H9 (cell line): ENCODE data around the gene ZNF474. TPM values are rescaled to one million over a fixed set of nuclear protein-coding genes. Genes with fewer than 3 reads are reported as not detected.

Experiments used
- DNase-seq: peaks from one replicate; pipeline ENCODE4 v3.0.0-alpha.2; 2017
- H2AFZ ChIP-seq: one replicate; pipeline ENCODE4 v1.6.1; 2013; ENCODE audit warnings: mild to moderate bottlenecking, low read length, control low read depth, moderate library complexity
- H2AK5ac ChIP-seq: 2 replicates; pipeline ENCODE4 v1.6.1; 2013; ENCODE audit warnings: low read length, control low read depth, mixed read lengths; ENCODE audit not compliant: insufficient read length
- H2BK120ac ChIP-seq: one replicate; pipeline ENCODE4 v1.6.1; 2013; ENCODE audit warnings: low read depth, mild to moderate bottlenecking, low read length, control low read depth, inconsistent platforms; ENCODE audit not compliant: poor library complexity, severe bottlenecking
- H2BK12ac ChIP-seq: 2 replicates; pipeline ENCODE4 v1.6.1; 2013; ENCODE audit warnings: low read length, control low read depth, mixed read lengths, low read depth; ENCODE audit not compliant: insufficient read length
- H2BK15ac ChIP-seq: 2 replicates; pipeline ENCODE4 v1.6.1; 2013; ENCODE audit warnings: low read depth, low read length, control low read depth
- H2BK20ac ChIP-seq: one replicate; pipeline ENCODE4 v1.6.1; 2013; ENCODE audit warnings: low read depth, mild to moderate bottlenecking, low read length, control low read depth, inconsistent platforms; ENCODE audit not compliant: poor library complexity, severe bottlenecking
- H2BK5ac ChIP-seq: 2 replicates; pipeline ENCODE4 v1.6.1; 2013; ENCODE audit warnings: low read length, control low read depth, mixed read lengths; ENCODE audit not compliant: insufficient read length
- H3K14ac ChIP-seq: 2 replicates; pipeline ENCODE4 v1.6.1; 2013; ENCODE audit warnings: low read length, control low read depth; ENCODE audit not compliant: insufficient read depth
- H3K18ac ChIP-seq: 2 replicates; pipeline ENCODE4 v1.6.1; 2013; ENCODE audit warnings: low read depth, mild to moderate bottlenecking, mixed read lengths, low read length, control low read depth; ENCODE audit not compliant: insufficient read length
- H3K23ac ChIP-seq: 2 replicates; pipeline ENCODE4 v1.6.1; 2013; ENCODE audit warnings: low read length, control low read depth, mixed read lengths, low read depth; ENCODE audit not compliant: insufficient read length
- H3K23me2 ChIP-seq: 2 replicates; pipeline ENCODE4 v1.6.1; 2013; ENCODE audit warnings: low read depth, mild to moderate bottlenecking, mixed read lengths, low read length, control low read depth; ENCODE audit not compliant: insufficient read length, poor library complexity, severe bottlenecking
- H3K27ac ChIP-seq: 2 replicates; pipeline ENCODE4 v1.5.1; 2013; ENCODE audit warnings: low read length, control low read depth, mixed read lengths, low read depth; ENCODE audit not compliant: insufficient read length
- H3K27me3 ChIP-seq: 2 replicates; pipeline ENCODE4 v1.6.1; 2013; ENCODE audit warnings: low read length, control low read depth, inconsistent platforms; ENCODE audit not compliant: insufficient read depth
- H3K4ac ChIP-seq: 2 replicates; pipeline ENCODE4 v1.6.1; 2013; ENCODE audit warnings: low read depth, mild to moderate bottlenecking, control low read depth, inconsistent platforms, low read length, moderate library complexity
- H3K4me1 ChIP-seq: 2 replicates; pipeline ENCODE4 v1.6.1; 2013; ENCODE audit warnings: low read length, control low read depth, inconsistent platforms; ENCODE audit not compliant: insufficient read depth
- H3K4me2 ChIP-seq: 2 replicates; pipeline ENCODE4 v1.6.1; 2013; ENCODE audit warnings: low read length, control low read depth, mixed read lengths; ENCODE audit not compliant: insufficient read length, insufficient read depth
- H3K56ac ChIP-seq: 2 replicates; pipeline ENCODE4 v1.6.1; 2013; ENCODE audit warnings: low read depth, mild to moderate bottlenecking, mixed read lengths, low read length, control low read depth; ENCODE audit not compliant: insufficient read length
- H3K79me1 ChIP-seq: 2 replicates; pipeline ENCODE4 v1.6.1; 2013; ENCODE audit warnings: low read depth, mild to moderate bottlenecking, moderate library complexity, low read length, control low read depth, inconsistent platforms; ENCODE audit not compliant: insufficient read depth, poor library complexity, severe bottlenecking
- H3K79me2 ChIP-seq: 2 replicates; pipeline ENCODE4 v1.6.1; 2013; ENCODE audit warnings: low read length, control low read depth, inconsistent platforms; ENCODE audit not compliant: insufficient read depth
- H3K9ac ChIP-seq: 2 replicates; pipeline ENCODE4 v1.6.1; 2013; ENCODE audit warnings: low read length, control low read depth, mixed read lengths; ENCODE audit not compliant: insufficient read length; ENCODE audit errors: extremely low read depth
- H3K9me3 ChIP-seq: one replicate; pipeline ENCODE4 v1.6.1; 2013; ENCODE audit warnings: low read depth, low read length, inconsistent platforms; ENCODE audit not compliant: control insufficient read depth
- H3T11ph ChIP-seq: one replicate; pipeline ENCODE4 v1.6.1; 2013; ENCODE audit warnings: mild to moderate bottlenecking, low read length, control low read depth, inconsistent platforms
- H4K20me1 ChIP-seq: one replicate; pipeline ENCODE4 v1.6.1; 2013; ENCODE audit not compliant: control insufficient read depth, insufficient read length, insufficient read depth
- H4K5ac ChIP-seq: 2 replicates; pipeline ENCODE4 v1.6.1; 2013; ENCODE audit warnings: low read depth, mild to moderate bottlenecking, mixed read lengths, low read length, control low read depth; ENCODE audit not compliant: insufficient read length
- H4K8ac ChIP-seq: replicated peaks from 2 replicates; pipeline ENCODE4 v1.6.1; 2013; ENCODE audit warnings: low read length, control low read depth, mixed read lengths, low read depth; ENCODE audit not compliant: insufficient read length
- H4K91ac ChIP-seq: 2 replicates; pipeline ENCODE4 v1.6.1; 2013; ENCODE audit warnings: low read depth, mild to moderate bottlenecking, moderate library complexity, mixed read lengths, low read length, control low read depth; ENCODE audit not compliant: insufficient read length
- H3K27ac Mint-ChIP-seq, 3 experiments: 2 replicates in 2 of 3; 3 replicates in 1 of 3; pipeline ENCODE4 v1.8.0; 2020 to 2021; ENCODE audit warnings: mixed read lengths in 3 of 3, mild to moderate bottlenecking in 1 of 3, moderate library complexity in 1 of 3
- H3K27me3 Mint-ChIP-seq: 2 replicates; pipeline ENCODE4 v1.8.0; 2021; ENCODE audit warnings: low read depth, mild to moderate bottlenecking, moderate library complexity, mixed read lengths
- H3K36me3 Mint-ChIP-seq, 3 experiments: 2 replicates in 2 of 3; 3 replicates in 1 of 3; pipeline ENCODE4 v1.8.0; 2020 to 2021; ENCODE audit warnings: low read depth in 3 of 3, mixed read lengths in 3 of 3; ENCODE audit not compliant: insufficient read depth in 1 of 3
- H3K4me1 Mint-ChIP-seq, 2 experiments: 2 replicates each; pipeline ENCODE4 v1.8.0; 2020; ENCODE audit warnings: mixed read lengths in 2 of 2
- H3K4me3 Mint-ChIP-seq, 2 experiments: 2 replicates in 1 of 2; 3 replicates in 1 of 2; pipeline ENCODE4 v1.8.0; 2020 to 2021; ENCODE audit warnings: mild to moderate bottlenecking in 2 of 2, mixed read lengths in 2 of 2, moderate library complexity in 1 of 2
- H3K9me3 Mint-ChIP-seq, 2 experiments: 2 replicates in 1 of 2; 3 replicates in 1 of 2; pipeline ENCODE4 v1.8.0; 2020; ENCODE audit warnings: mild to moderate bottlenecking in 2 of 2, mixed read lengths in 2 of 2, moderate library complexity in 1 of 2
- WGBS: extraction: QIAGEN DNeasy Blood & Tissue Kit; methylation state at CpG from one replicate; pipeline ENCODE4 v1.1.7; 2013; ENCODE audit warnings: missing lambda C conversion rate, low lambda C conversion rate, mixed read lengths; ENCODE audit not compliant: insufficient read length; ENCODE audit errors: extremely low coverage; 5-methylcytosine and 5-hydroxymethylcytosine counted together
- total RNA-seq: library from RNA; stranded (reverse); gene quantifications from 2 replicates; pipeline ENCODE4 v1.2.1, GENCODE V29; 2021
- TF ChIP-seq, protein P1 (sequence below): fragments of 200-600 bp; sonication (generic); conservative IDR thresholded peaks from 3 replicates; pipeline ENCODE4 v1.8.0; 2021; ENCODE audit warnings: antibody characterized with exemption, mild to moderate bottlenecking

ZNF474 gene
- total RNA-seq, 1 experiment from 2014 or later: not detected

DNA sequence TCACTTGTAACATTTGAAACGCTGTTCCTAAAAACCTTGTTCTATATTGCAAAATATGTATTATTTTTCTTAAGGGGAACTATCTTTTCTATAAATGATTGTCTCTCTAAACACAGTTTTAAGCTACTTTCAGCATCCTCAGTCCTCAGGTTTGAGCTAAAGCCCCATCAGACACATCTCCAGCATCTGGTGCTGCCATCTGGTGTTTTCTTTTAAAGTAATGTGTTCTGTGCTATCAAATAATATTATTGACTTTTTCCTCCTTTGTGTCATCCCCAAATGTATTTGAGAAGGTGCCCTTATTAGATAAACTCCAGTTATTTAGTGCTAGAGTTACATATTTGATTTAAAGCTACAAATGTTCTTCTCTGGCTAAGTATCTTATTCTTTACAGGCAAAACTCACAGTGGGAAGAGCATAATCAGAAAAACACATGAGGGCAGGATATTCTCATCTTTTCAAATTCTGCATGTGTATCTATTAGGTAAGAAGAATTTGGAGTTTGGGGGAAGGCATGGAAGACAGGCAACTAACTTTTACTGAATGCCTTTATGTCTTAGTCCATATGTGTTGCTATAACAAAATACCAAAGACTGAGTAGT lies 27.5 kb downstream of the ZNF474 start:
- no peak overlapping the region for H2BK20ac ChIP-seq
- no peak overlapping the region for H3K56ac ChIP-seq
- H3K27me3 Mint-ChIP-seq: no peaks in the 10 kb centered on the region; the same call in 1 of the 2 replicates
- TF ChIP-seq, protein P1, sequence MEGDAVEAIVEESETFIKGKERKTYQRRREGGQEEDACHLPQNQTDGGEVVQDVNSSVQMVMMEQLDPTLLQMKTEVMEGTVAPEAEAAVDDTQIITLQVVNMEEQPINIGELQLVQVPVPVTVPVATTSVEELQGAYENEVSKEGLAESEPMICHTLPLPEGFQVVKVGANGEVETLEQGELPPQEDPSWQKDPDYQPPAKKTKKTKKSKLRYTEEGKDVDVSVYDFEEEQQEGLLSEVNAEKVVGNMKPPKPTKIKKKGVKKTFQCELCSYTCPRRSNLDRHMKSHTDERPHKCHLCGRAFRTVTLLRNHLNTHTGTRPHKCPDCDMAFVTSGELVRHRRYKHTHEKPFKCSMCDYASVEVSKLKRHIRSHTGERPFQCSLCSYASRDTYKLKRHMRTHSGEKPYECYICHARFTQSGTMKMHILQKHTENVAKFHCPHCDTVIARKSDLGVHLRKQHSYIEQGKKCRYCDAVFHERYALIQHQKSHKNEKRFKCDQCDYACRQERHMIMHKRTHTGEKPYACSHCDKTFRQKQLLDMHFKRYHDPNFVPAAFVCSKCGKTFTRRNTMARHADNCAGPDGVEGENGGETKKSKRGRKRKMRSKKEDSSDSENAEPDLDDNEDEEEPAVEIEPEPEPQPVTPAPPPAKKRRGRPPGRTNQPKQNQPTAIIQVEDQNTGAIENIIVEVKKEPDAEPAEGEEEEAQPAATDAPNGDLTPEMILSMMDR: peak; percentile 67
- H2BK15ac ChIP-seq: no peak overlapping the region
- H3K27ac Mint-ChIP-seq: no peak overlapping the region
- H3K79me2 ChIP-seq: no peaks in the 10 kb centered on the region
- H3K4me2 ChIP-seq: no peak overlapping the region
- H3T11ph ChIP-seq: no peak overlapping the region
- DNase-seq: no peak
- WGBS: no CpG with 5 or more reads among the region's 1 CpG
- no peak overlapping the region for H3K4me3 Mint-ChIP-seq
- H3K4me1 ChIP-seq: no peaks in the 10 kb centered on the region
- no peak overlapping the region for H4K5ac ChIP-seq
- H3K9ac ChIP-seq: no peak overlapping the region
- no peaks in the 10 kb centered on the region for H3K4me1 Mint-ChIP-seq
- H4K20me1 ChIP-seq: no peaks in the 10 kb centered on the region
- no peak overlapping the region for H3K14ac ChIP-seq
- H3K79me1 ChIP-seq: no peaks in the 10 kb centered on the region
- no peak overlapping the region for H2AK5ac ChIP-seq
- H4K91ac ChIP-seq: no peak overlapping the region
- no peaks in the 10 kb centered on the region for H3K27me3 ChIP-seq
- H2BK120ac ChIP-seq: no peak overlapping the region
- H3K23ac ChIP-seq: no peak overlapping the region
- H3K9me3 Mint-ChIP-seq: no peaks in the 10 kb centered on the region
- no peak overlapping the region for H3K27ac ChIP-seq
- no peaks in the 10 kb centered on the region; a peak in 1 of 7 replicates for H3K36me3 Mint-ChIP-seq
- H2BK12ac ChIP-seq: no peak overlapping the region
- no peak overlapping the region for H2AFZ ChIP-seq
- H4K8ac ChIP-seq: no peak overlapping the region
- H3K18ac ChIP-seq: no peak overlapping the region
- no peaks in the 10 kb centered on the region for H3K9me3 ChIP-seq
- no peak overlapping the region for H2BK5ac ChIP-seq
- H3K4ac ChIP-seq: no peak overlapping the region
- H3K23me2 ChIP-seq: no peaks in the 10 kb centered on the region
